T-helper 22 cell (primary cell): ENCODE results near the gene LRBA.
A peak's percentile ranks its signal among the peaks of the same experiment; 100 is the strongest.

ENCODE experiments used
- DNase-seq: peaks from one replicate; pipeline ENCODE4 v3.0.0-alpha.2; 2020; ENCODE audit warnings: low read depth

The LRBA gene

GRCh38 chr4:150874338-150875226 is 140.5 kb downstream of the LRBA start:
- no peak for DNase-seq

GRCh38 chr4:150867148-150867547 is 147.9 kb downstream of the LRBA start:
- DNase-seq, result no peak

GRCh38 chr4:150863456-150863855 is 151.6 kb downstream of the LRBA start:
- no peak for DNase-seq

GRCh38 chr4:150862829-150863228 is 152.3 kb downstream of the LRBA start:
- DNase-seq, result no peak

- no peak for DNase-seq
These were observed 155.6 kb downstream of the LRBA start for GRCh38 chr4:150859453-150859852.

- no peak for DNase-seq
These were observed 159.0 kb downstream of the LRBA start for GRCh38 chr4:150855981-150856510.

- DNase-seq, result no peak
These were observed 160.5 kb downstream of the LRBA start for GRCh38 chr4:150854600-150854999.

GRCh38 chr4:150853882-150854281 is 161.2 kb downstream of the LRBA start:
- DNase-seq, result no peak

GRCh38 chr4:150852216-150852615 is 162.9 kb downstream of the LRBA start:
- DNase-seq, result no peak

GRCh38 chr4:150849016-150849415 is 166.1 kb downstream of the LRBA start:
- DNase-seq, result no peak

GRCh38 chr4:150828159-150828558 is 186.9 kb downstream of the LRBA start:
- peak; percentile 34 for DNase-seq

GRCh38 chr4:150827226-150827625 is 187.9 kb downstream of the LRBA start:
- DNase-seq, result no peak

GRCh38 chr4:150826306-150826705 is 188.8 kb downstream of the LRBA start:
- no peak for DNase-seq

GRCh38 chr4:150822407-150822806 is 192.7 kb downstream of the LRBA start:
- DNase-seq, result no peak

- DNase-seq, result no peak
These were observed 193.4 kb downstream of the LRBA start for GRCh38 chr4:150821641-150822040.

- no peak for DNase-seq
These were observed 194.7 kb downstream of the LRBA start for GRCh38 chr4:150820409-150820808.

- no peak for DNase-seq
These were observed 196.4 kb downstream of the LRBA start for GRCh38 chr4:150818661-150819060.

- no peak for DNase-seq
These were observed 197.1 kb downstream of the LRBA start for GRCh38 chr4:150817804-150818528.

GRCh38 chr4:150817017-150817416 is 198.1 kb downstream of the LRBA start:
- no peak for DNase-seq

GRCh38 chr4:150816491-150816890 is 198.6 kb downstream of the LRBA start:
- DNase-seq, result no peak

GRCh38 chr4:150814873-150815272 is 200.2 kb downstream of the LRBA start:
- DNase-seq, result no peak

GRCh38 chr4:150805183-150806025 is 209.7 kb downstream of the LRBA start:
- no peak for DNase-seq
